Right hindlimb (tissue), 1 donor: ENCODE data around the gene EXOSC6.
"Not testable (repeated sequence)": the region's sequence is repeated elsewhere in the genome, so short reads cannot be mapped to it uniquely, and the experiment has no call there.

Experiments used
- DNase-seq: peaks from one replicate; pipeline ENCODE4 v3.0.0-alpha.2; 2018

The EXOSC6 gene

DNA sequence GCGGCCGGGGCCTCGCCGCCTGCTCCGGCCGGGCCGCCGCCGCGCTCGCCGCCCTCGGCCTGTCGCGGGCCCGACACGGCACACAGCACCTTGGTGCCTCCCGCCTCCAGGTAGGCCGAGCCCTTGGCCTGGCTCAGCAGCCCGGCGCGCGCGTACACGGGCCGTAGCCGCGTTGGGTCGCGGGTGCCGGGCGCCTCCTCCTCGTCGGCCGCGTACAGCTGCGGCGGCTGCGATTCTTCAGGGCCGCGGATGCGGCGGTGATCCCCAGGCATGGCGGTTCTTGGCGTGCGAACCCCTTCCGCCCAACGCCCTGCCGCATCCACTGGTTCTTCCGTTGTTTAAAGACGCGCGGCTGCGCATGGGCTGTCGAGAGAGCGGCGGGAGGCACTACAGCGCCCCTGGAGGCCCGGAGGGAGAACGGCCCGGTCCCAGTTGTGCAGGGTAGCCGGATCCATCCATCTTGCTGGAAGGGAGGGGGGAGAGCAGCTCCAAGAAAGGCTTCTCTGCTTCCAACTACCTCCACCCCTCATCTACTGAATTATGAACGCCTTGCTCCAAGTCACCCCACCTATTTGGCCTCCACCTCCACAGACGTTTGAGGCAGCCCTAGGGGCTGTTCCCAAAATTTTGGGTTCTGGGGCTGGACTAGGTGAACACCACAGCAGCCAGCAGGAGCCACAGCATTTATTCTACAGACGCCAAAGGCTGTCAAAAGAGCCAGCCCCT, at the start of gene EXOSC6:
EXOSC6 (minus strand) TSS at position 312 of the 726 bp plus-strand sequence; CDS start at position 272, 40 bp downstream.
- peak; percentile 96 for DNase-seq

DNA sequence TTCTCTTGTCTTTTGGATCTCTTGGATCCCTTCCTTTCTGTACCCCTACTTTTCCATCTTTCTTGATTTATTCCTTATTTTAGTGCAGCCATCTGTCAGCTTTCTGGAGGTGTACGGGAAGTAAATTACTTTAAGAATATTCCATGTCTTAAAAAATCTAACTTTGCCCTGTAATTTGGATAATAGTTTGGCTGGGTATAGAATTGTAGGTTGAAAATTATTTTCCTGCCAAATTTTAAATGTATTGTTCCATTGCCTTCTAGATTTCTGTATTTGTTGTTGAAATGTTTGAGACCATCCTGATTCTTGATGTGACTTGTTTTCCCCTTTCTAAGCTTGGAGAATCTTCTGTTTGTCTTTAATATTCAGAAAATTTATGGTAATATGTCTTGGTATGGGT, 49.4 kb upstream of the EXOSC6 start:
- no peak for DNase-seq

DNA sequence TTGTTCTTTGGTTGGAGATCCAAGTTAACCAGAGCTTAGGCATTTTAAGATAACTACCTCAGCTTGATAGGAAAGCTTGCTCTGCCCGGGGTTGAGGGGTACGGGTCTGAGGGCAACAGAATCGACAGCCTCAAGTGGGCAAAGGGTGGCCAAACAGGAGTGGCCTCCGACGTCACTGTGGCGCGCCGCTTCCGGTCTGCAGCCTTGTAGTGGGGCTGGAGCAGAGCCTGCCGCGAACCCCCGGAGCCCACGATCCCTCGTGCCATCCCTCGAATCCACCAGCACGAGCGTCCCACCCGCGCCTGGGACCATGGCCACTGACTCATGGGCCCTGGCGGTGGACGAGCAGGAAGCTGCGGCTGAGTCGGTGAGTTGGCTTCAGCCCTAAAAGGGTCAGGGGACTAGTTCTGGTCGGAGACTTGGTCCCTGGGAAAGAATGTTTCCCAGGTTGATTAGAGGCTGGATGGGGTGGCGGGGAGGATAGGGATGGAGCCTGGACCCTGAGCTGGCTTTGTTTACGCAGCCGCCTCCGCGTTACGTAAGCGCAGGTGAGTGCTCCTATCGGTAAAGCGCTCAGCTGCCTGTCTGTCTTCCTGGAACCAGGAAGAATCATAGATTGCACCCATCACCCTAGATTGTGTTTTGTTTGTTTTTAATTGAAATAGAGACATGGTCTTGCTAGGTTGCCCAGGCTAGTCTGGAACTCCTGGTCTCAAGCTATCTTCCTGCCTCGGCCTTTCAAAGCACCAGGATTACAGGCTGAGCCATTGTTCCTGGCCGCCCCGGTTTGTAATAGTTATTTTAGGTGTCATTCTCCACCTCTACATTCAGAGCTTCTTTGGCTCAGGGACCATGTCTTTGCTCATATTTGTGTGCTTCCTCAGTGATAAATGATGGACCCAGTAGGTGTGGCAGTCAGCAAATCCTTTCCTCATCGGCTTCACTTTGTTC, 47.5 kb upstream of the EXOSC6 start, which contains the start of gene DDX19B:
DDX19B (plus strand) TSS at position 199 of the 951 bp plus-strand sequence; CDS start at position 311, 112 bp downstream.
- DNase-seq = peak; percentile 89

DNA sequence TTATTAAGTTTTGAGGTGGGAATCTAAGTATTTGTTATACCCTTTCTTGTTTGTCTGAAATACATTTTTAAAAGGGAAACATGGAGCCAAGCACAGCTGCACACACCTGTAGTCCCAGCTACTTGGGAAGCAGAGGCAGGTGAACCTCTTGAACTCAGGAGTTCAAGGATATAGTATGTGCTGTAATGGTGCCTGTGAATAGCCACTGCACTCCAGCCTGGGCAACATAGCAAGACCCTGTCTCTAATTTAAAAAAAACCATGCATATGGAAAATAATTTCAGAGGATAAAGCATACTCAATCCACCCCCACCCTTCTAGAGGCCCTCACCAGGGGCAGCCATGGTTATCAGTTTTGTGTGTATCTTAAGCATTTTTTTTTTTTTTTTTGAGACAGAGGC, 43.9 kb upstream of the EXOSC6 start:
- DNase-seq = no peak

DNA sequence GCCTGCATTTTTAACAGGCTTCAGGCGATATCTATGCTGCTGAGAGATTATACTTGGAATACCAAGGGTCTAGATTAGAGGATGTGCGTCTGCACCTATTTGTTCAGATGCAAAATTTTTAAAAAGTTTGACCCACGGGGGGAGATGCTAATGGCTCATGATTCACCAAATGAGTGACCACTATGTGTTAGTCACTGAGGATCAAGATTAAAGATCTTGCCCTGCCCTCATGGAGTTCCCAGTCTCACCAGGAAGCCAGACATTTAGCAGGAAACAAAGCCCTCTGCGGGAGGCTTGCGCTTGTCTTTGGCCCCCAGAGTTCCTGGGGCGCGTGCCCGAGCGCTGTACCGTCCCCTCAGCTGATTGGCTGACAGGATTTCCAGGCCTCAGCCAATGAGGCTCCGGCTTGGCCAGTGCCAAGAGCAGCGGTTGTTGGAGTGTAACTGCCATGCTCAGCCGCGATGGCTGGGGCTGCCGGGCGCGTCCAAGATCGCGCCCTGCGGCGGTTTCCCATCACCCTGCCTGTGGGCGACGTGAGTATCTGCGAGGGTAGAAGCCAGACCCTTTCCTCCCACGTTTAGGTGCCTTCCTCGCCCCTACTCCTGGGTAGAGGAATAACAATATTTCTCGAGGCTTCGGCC, 42.8 kb upstream of the EXOSC6 start:
- DNase-seq = no peak

DNA sequence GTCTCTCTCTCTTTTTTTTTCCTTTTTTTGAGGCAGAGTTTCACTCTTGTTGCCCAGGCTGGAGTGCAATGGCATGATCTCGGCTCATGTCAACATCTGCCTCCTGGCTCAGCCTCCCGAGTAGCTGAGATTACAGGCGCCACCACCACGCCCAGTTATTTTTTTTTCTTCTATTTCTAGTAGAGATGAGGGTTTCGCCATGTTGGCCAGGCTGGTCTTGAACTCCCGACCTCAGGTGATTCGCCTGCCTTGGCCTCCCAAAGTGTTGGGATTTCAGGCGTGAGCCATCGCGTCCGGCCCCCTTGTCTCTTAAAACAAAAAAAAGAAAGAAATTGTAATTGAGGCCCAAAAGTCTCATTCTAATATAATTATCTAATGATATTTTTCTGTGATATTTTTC, 40.4 kb upstream of the EXOSC6 start:
- not testable (repeated sequence) for DNase-seq

DNA sequence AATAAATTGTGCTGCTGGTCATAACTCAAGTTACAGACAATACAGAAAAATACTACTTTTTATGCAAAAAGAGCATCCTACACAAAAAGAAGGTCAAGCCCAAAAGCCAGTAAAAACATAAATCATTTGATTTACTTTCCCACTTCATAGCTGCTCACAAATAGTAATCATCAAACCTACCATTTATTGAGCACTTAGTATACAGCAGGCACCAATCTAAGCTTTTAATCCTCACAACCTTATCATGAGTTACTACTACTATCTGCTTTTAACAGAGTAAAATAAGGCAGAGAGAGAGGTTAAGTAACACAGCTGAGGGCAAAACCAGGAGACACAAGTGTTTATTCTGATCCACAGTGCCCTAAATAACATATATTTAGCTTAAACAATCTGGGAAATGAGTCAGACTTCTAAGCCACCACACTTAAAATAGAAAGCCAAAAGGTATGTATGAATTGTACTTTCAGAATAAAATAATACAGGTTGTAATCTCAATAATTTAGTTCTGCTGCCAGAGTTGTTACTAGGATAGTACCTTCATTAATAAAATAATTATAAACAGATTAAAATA, 39.3 kb upstream of the EXOSC6 start:
- DNase-seq = no peak

DNA sequence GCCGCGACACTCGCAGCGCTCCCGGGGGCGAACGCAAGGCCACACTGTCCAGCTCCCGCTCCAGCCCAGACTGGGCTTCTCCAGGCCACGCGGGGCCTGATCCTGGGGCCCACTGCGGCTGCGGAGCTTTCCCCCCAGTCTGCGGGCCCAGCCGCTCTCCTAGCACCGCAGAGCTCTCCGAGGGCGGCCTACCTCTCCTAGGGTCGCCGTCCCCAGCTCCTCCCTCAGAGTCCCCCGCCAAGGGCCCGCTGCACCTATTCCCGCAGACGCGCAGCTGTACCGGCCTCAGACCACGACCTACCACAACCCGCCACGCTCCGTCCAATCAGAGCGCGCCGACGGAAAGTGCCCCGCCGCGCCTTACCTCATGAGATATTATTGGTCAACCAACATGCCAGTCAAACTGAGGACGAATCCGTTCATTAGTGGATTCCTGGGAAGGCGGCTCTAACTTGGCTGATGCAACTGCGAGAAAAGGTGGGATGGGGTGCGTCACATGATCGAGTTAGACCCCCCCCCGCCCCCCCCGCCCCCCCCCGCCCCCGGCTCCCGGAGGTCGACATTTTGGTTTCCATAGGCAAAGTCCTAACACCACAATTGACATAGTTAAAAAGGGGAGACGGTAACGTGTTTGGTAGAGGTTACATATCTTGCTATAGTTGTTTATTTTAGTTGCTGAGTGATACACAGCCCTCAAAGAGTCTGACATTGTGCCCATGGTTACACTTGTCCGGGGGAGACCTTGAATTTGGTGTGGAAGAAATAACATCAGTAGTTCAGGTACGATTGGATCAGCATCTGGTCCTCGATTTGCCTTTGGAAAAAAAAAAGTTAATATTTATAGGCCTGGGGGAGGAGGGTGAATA, 37.7 kb upstream of the EXOSC6 start, which contains the start of gene AARS1:
AARS1 (minus strand) TSS at position 278 of the 866 bp plus-strand sequence. CDS start 6,743 bp downstream, outside the sequence.
- DNase-seq = peak; percentile 98

DNA sequence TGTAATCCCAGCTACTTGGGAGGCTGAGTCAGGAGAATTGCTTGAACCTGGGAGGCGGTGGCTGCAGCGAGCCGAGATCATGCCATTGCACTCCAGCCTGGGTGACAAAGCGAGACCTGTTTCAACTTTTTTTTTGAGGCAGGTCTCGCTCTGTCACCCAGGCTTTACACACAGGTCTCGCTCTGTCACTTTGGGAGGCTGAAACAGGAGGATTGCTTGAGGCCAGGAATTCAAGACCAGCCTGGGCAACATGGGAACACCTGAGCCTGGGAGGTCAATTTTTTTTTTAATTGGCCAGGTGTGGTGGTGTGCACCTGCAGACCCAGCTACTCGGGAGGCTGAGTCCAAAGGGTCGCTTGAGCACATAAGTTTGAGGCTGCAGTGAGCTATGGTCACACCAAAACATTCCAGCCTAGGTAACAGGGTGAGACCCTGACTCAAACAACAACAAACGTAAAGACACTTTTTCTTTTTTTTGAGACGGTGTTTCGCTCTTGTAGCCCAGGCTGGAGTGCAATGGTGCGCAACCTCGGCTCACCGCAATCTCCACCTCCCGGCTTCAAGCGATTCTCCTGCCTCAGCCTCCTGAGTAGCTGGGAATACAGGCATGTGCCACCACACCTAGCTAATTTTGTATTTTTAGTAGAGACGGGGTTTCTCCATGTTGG, 35.7 kb upstream of the EXOSC6 start:
- not testable (repeated sequence) for DNase-seq

DNA sequence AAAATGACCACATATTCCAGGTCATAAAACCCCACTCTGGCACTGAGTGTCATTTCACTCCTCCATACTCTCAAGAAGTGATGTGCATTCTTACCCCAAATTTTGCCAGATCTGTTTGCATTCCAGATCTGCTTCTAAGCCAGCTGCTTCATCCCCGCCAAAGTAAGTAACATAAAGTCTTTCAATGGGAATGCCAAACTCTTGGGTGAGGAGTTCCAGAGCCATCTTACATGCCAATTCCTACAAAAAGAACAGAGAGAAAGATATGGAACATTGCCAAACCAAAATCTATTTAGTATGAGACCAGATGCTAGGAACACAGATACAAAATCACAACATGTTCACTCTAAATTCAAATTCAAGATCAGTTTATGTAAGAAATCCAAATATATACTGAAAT, 24.7 kb upstream of the EXOSC6 start:
- no peak for DNase-seq

DNA sequence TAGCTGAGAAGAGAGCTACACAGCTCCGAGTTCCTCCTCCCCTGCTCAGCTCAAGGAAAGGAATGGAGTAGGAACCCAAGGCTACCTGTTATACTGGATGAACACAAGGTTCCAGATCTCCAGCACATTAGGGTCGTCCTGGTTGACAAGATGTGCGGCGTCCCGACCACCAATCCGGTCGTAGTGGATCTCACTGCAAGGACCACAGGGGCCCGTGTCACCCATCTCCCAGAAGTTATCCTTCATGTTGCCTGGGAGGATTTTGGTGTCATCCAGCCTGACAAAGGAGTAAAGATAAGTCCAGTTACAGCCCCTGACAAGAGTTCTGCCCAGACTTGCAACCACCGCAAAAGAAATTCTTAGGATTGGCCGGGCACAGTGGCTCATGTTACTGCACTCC, 20.0 kb upstream of the EXOSC6 start:
- DNase-seq = no peak

DNA sequence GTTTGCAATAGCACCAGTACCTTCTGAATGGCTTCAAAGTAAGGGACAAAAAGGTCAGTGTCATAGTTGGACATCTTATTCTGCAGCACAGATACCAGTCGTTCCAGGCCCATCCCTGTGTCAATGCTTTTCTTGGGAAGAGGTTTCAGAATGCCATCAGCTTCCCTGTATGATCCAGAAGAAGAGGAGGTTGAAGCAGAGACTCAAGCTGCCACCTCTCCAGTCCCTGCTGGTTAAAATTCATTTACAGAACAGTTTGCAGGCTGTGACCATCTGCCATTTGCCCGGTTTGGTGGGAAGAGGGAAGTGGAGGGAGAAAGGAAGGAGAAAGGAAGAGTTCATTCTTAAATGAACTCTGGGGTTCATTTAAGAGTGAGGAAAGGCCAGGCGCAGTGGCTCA, 18.4 kb upstream of the EXOSC6 start:
- DNase-seq = no peak

DNA sequence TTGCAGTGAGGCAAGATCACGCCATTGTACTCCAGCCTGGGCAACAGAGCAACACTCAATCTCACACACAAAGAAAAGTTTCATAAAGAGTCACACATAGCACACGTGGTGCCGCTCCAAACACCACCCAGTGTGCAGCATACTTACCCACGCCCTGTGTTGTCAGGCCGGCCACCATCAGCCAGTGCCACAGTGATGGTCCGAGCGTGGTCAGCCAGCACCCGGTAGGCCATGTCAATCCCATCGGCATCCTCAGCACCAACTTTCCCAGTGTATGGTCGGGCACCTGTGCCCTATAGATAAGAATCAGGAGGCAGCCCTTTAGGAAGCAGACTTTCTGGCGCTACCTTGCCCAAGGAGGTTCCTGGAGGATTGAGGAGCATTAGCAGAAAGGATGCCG, 17.7 kb upstream of the EXOSC6 start:
- DNase-seq = no peak

DNA sequence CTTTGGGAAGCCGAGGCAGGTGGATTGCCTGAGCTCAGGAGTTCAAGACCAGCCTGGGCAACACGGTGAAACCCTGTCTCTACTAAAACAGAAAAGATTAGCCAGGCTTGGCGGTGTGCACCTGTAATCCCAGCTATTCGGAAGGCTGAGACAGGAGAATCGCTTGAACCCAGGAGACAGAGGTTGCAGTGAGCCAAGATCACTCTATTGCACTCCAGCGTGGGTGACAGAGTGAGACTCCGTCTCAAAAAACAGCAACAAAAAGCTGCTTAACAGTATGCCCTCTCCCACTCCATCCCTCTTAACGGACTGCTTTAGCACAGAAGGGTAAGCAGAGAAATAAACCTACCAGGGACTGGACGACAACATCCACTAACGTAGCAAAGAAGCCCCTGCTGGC, 16.2 kb upstream of the EXOSC6 start:
- DNase-seq = not testable (repeated sequence)

DNA sequence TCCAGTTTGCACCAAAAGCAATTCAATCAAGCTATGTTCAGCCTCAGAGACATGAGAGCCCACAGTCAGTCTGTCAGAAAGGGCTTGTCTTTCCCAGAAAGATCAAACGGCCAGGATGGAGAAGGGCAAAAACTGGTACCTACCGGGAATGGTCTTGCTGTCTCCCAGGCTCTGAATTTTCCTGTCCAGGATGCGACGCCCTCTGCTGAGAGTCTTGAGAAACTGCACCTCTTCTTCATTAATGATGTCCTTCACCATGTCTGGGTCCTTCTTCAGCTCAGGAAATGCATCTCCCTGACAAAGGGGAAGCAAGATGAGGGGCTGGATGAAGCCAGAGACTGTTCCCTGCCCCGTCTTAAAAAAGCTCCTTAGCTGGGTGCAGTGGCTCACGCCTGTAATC, 15.8 kb upstream of the EXOSC6 start:
- peak; percentile 29 for DNase-seq

DNA sequence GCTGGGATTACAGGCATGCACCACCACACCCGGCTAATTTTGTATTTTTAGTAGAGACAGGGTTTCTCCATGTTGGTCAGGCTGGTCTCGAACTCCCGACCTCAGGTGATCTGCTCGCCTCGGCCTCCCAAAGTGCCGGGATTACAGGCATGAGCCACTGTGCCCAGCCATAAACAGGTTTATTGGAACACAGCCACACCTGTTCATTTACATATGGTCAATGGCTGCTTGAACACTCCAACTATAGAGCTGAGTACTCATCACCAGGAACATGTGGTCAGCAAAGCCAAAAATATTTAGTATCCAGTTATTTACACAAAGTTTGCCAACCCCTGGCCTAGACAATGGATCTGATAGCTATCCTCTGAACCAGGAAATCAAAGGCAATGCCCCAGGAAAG, 8.2 kb upstream of the EXOSC6 start:
- not testable (repeated sequence) for DNase-seq

DNA sequence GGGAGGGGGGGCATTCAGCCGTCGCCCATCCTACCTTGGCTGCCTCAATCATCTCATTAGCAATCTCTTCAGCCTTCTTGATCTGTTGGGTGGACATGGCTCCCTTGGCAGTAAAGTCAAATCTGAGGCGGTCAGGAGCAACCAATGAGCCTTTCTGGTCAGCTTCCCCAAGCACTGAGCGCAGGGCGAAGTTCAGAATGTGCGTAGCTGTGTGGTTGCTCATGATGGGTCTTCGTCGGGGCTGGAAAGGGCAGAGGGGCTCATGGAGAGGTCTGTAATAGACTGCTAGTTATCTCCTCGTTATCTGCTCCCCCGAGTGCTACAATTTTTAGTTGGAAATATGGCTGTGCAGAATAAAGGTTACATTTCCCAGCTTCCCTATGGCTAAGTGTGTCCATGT, 7.2 kb upstream of the EXOSC6 start:
- no peak for DNase-seq

DNA sequence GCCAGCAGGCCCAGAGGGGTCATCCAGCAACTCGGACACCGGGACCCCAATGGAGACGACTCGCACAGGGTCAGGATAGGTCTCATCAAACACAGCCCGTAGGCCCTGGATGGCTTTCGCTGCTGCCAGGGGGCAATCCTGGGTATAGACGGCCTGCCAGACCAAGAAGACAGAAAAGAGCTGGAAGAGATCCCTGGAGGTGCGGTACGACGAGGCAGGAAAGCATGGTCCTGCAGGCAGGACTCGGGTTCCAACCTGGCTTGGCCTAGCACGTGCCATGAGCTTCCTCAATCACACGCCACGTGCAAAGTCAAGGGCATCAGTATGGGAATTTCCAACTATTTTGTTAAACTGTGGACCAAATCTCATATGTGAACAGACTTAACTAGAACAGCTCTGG, 6.3 kb upstream of the EXOSC6 start:
- no peak for DNase-seq

DNA sequence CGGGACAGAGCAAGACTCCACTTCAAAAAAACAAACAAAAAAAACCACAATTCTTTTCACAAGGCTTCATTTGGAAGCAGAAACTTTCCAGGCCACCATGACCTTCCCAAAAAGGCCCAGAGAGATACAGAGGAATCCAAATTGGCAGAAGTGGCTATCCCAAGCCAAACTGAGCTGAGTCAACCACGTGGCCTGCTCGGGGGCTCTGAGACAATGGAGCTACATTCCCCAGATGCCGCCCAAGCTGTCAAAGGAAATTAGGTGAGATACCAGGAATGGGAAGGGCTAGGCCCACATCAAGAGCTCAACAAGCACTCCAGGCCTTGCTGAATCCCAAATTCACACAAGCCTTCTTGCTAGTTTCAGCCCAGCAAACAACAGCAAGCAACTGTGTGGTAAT, 5.7 kb upstream of the EXOSC6 start:
- DNase-seq = no peak

DNA sequence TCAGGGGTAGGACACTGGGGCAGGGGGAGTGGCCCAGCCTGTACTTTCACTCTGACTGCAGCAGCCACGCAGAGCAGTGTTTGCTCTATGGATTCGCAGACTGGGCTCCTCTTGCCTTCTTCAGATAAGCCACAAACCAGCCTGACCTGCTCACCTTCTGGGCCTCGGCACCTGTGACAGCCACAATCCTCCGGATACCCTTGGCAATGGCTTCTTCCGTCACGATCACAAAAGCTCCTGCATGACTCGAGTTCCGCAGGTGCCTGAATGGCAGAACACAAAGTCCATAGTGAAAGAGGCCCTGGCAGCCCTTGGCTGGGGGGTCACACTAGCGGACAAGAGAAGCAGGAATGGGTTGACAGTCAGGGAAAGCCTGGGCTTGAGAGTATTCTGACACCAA, 3.8 kb upstream of the EXOSC6 start:
- no peak for DNase-seq

DNA sequence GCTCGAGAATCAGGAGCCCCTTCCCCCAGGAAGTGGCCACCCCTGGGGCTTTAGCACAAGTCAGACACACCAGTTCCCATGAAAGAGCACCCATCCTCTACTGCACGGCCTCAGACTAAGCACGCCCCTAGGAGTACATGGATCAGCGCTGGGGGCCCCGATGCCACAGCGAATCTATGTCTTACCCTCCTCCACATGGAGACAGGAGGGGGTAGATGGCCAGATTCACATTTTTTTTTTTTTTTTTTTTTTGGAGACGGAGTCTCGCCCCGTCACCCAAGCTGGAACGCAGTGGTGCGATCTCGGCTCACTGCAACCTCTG, 3.2 kb upstream of the EXOSC6 start:
- no peak for DNase-seq
